ENCODE measurements around the gene QARS1. TPM values are rescaled to one million over a fixed set of nuclear protein-coding genes. Genes with fewer than 3 reads are reported as not detected.

QARS1 gene
- total RNA-seq, 2 experiments from 2014 or later: 234 to 245 TPM

DNA sequence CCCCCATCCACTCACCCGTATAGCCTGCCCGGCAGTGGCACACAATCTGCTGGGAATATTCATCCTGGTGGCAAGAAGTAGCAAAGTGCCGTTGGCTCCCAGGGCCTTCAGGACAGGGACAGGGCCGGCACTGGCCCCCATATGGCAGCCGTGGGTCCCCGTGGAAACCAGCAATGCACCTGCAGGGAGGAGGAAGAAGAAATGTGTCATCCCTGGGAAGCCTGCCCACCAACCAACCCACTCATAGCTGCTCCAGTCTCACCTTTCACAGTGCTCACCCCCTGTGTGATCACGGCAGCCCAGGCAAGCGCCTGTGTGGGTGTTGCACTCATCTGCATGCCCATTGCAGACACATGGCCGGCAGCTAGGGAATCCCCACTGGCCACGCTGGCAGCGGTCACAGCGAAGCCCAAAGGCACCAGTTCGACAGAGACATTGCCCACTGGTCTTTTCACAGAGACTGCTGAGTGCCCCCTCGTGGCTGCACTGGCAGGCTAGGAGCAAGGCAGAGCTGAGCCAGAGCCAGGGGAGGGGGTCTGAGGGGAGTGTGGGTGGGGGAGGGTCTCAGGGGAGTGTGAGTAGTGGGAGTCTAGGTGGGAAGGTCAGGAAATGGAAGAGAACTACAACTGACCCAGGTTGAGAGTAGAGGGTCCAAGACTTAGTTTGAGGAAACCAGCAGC lies 20.6 kb upstream of the QARS1 start:
- Mint-ChIP-seq H3K27ac (no peak overlapping the region), H3K4me1 (peaks cover 7% of the 10 kb centered on the region), H3K4me3 (no peak overlapping the region), H3K9me3 (ENCODE audit: low read depth) (no peaks in the 10 kb centered on the region), H3K27me3 (no peaks in the 10 kb centered on the region), H3K36me3 (no peaks in the 10 kb centered on the region)
- CTCF ChIA-PET: no interaction called here
- ATAC-seq (no peak), DNase-seq (no peak)

DNA sequence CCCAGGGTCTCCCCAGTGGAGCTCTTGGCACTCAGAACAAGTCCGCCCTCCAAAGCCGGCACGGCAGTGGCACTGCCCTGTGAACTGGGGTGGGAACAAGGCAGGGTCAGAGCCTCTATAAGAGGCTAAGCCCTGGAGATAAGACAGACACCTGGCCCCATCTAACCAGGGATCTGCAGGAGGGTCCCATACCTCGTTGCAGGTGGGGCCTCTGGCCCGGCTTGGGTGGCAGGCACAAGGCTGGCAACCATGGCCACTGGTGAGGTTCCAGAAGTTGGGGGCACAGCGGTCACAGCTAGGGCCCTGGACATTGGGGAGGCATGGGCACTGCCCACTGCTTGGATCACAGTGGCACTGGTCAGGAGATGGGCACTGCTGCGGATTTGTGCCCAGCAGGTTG lies 19.6 kb upstream of the QARS1 start:
- H3K4me3 Mint-ChIP-seq: no peak overlapping the region
- ATAC-seq (no peak), DNase-seq (no peak)
- CTCF ChIA-PET: no interaction called here
- H3K9me3 Mint-ChIP-seq (ENCODE audit: low read depth): no peaks in the 10 kb centered on the region
- no peak overlapping the region for H3K27ac Mint-ChIP-seq
- peaks cover 14% of the 10 kb centered on the region for H3K4me1 Mint-ChIP-seq
- no peaks in the 10 kb centered on the region for H3K36me3 Mint-ChIP-seq
- H3K27me3 Mint-ChIP-seq: no peaks in the 10 kb centered on the region

DNA sequence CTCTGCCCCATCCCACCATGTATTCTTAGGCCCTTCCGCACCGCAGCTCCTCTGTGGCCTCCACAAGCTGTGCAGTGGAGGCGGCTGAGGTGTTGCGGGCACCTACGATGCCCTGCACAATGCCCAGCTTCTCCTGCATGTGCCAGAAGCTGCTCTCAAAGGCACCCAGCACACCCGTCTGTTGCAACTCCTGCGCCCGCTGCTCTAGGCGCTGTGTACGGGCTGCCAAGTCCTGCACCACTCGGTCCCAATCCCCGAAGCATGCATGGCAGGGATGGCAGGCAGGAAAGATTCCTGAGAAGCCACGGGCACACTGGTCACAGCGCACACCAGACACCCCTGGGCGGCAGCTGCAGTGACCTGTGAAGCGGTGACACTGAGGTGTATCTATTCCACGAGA lies 19.1 kb upstream of the QARS1 start:
- CTCF ChIA-PET: interaction anchor here (0.8 kb wide), 1 partner anchor 136 kb away, joined by 3 read pairs; no protein-coding TSS in a partner anchor

DNA sequence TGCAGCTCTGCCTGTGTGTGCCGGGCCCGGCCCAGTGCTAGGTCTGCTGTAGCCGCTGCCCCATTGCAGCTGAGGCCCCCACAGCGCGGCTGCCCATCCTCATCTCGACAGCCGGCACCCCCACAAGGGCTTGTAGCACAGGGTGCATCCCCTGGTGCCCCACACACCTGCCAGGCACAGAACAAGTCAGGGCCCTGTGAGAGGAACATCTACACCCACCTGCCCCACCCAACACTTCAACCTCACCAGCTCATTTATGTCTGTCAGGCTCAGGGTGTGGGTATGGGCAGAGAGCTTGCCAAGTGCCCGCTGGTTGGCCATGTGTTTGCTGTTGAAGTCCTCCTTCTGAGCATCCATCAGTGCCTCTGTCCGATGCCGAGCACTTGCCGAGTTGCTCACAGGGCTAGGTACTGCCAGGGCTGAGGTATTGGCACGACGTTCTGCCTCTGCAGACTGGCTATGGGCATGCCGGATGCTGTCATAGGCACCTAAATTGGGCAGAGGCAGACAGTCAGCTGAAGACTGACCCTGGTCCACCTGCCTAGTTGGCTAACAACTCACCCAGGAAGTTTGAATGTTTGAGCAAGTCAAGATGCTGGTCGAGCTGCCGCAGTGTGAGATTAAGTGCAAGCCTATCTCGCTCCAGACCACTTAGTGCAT lies 18.5 kb upstream of the QARS1 start:
- CTCF ChIA-PET: interaction anchor here (0.8 kb wide), 1 partner anchor 135 kb away, joined by 3 read pairs; no protein-coding TSS in a partner anchor
- ATAC-seq (no peak), DNase-seq (no peak)
- no peaks in the 10 kb centered on the region for H3K27me3 Mint-ChIP-seq
- H3K27ac Mint-ChIP-seq: no peak overlapping the region
- no peaks in the 10 kb centered on the region for H3K9me3 Mint-ChIP-seq (ENCODE audit: low read depth)
- H3K4me1 Mint-ChIP-seq: peaks cover 20% of the 10 kb centered on the region
- H3K36me3 Mint-ChIP-seq: peaks cover under 1% of the 10 kb centered on the region
- H3K4me3 Mint-ChIP-seq: no peak overlapping the region

More for the DNA sequence above, 19.1 kb upstream of the QARS1 start:
- Mint-ChIP-seq H3K9me3 (ENCODE audit: low read depth) (no peaks in the 10 kb centered on the region), H3K36me3 (no peaks in the 10 kb centered on the region), H3K27ac (no peak overlapping the region), H3K27me3 (no peaks in the 10 kb centered on the region), H3K4me1 (peaks cover 20% of the 10 kb centered on the region), H3K4me3 (no peak overlapping the region)
- no peak for DNase-seq
- ATAC-seq: no peak

DNA sequence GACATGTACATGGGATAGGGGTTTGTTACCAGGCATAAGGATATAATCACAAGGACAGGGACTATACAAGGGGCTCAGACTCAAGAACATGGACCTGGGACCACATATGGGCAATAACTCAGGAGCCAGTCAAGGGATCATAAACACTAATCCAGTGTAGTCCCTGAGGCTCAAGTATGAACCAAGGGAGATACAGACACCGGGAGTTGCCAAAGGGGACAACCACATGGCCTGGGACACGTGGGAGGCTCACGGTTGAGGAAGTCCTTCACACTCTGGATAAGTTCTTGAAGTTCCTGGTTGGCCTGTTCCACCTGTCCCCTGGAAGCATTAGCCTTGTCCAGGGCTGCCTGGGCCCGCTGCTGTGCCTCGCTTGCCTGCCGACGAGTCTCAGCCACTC lies 17.9 kb upstream of the QARS1 start:
- CTCF ChIA-PET: interaction anchor here (1.1 kb wide), 1 partner anchor 36 kb away, joined by 3 read pairs; no protein-coding TSS in a partner anchor
- ATAC-seq (no peak), DNase-seq (no peak)
- no peak overlapping the region for H3K4me3 Mint-ChIP-seq
- H3K36me3 Mint-ChIP-seq: peaks cover 6% of the 10 kb centered on the region
- no peaks in the 10 kb centered on the region for H3K27me3 Mint-ChIP-seq
- no peaks in the 10 kb centered on the region for H3K9me3 Mint-ChIP-seq (ENCODE audit: low read depth)
- H3K4me1 Mint-ChIP-seq: peaks cover 23% of the 10 kb centered on the region
- no peak overlapping the region for H3K27ac Mint-ChIP-seq

DNA sequence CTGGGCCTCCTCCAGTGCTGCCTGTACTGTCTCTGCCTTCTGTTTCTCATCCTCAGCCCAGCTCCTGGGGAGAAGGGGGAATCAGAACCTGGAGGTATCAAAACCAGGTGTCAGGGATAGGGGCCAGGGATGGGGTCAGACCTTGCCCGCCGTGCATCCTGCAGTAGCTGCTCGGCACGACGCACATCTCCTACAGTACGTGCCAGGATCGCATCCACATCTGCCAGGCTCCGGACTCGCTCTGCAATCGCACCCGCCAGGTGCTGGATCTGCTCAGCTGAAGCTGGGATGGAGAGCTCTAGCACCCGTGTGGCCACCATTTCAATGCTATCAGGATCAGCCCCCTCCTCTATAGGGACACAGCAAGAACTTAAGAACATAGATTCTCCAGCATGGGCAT lies 17.5 kb upstream of the QARS1 start:
- CTCF ChIA-PET: interaction anchor here (1.1 to 1.7 kb wide), 2 partner anchors 31 to 36 kb away, joined by 3 to 4 read pairs; no protein-coding TSS in a partner anchor
- no peak for DNase-seq
- H3K4me3 Mint-ChIP-seq: no peak overlapping the region
- peaks cover 9% of the 10 kb centered on the region for H3K36me3 Mint-ChIP-seq
- ATAC-seq: no peak
- peak overlapping the region; percentile 89 for H3K27ac Mint-ChIP-seq
- H3K4me1 Mint-ChIP-seq: peaks cover 23% of the 10 kb centered on the region
- no peaks in the 10 kb centered on the region for H3K9me3 Mint-ChIP-seq (ENCODE audit: low read depth)
- no peaks in the 10 kb centered on the region for H3K27me3 Mint-ChIP-seq

DNA sequence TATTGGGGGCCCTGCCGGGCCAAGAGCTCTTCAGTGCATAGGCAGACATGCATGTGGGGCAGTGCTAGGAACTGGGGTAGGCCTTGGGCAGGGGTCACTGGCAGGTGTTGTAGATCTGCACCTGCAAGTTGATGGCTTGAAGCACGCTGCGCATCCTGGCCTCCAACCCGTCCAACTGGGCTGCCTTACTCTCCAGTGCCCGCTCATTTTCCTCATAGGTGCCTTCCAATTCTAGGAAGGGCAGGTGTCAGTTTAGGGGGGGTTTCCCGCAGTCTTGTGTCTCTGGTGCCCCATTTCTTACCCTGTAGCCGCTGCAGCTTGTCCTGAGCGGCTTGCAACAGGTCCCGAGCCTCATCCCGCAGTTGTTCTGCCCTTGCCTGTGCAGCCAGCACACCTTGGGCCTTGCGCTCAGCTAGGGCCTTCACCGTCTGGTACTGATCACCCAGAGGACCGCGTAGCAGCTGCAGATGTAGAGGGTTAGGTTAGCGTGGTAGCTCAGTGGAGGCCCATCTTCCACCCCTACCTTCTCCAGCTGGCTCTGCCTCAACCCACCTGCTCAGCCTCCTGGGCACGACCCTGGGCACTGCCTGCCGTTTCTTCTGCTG lies 16.7 kb upstream of the QARS1 start:
- Mint-ChIP-seq H3K27ac (peak overlapping the region; percentile 89), H3K9me3 (ENCODE audit: low read depth) (no peaks in the 10 kb centered on the region), H3K27me3 (no peaks in the 10 kb centered on the region), H3K4me1 (peaks cover 23% of the 10 kb centered on the region), H3K36me3 (peaks cover 13% of the 10 kb centered on the region), H3K4me3 (peak overlapping the region; percentile 91)
- ATAC-seq: no peak
- CTCF ChIA-PET: interaction anchor here (0.6 to 4.5 kb wide), 10 partner anchors 16 to 512 kb away, joined by 3 to 25 read pairs (median 4); partner anchors contain the start of genes QRICH1, UQCRC1 and WDR6
- DNase-seq: no peak

DNA sequence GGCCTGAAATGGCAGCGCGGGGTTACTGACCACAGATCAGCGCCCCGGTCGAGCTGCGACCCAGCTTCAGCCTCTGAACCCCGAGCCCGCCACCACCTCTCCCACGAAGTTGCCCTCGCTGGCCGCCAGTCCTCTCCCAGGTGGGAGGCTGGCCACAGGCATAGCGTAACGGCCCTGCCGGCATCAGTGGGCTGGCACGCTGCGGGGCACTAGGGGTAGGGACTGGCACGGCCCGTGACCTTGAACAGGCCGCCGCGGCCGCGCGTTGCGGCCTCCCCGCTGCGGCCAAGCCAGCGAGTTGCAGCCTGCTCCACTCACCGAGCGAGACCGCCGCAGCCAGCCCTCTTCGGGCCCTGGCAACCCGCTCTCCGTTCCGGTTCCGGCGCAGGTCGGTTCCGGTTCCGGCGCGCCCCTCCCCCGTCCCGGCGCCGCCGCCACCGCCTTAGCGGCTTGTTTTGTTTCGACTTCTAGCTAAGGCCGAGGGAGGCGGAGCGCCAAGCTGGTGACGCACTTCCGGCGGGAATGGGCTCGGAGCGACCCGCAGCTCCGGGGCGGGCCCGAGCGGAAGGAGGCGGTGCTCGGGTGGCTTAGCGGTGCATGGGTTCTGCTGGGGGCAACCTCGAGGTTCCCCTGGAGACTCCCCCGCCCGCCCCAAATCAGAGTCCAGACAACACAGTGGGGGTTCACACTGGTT lies 16.0 kb upstream of the QARS1 start, which contains the start of gene USP19:
USP19 (minus strand) TSS at position 386 of the 694 bp plus-strand sequence. CDS start 1,678 bp downstream, outside the sequence.
- Mint-ChIP-seq H3K36me3 (peaks cover 16% of the 10 kb centered on the region), H3K9me3 (ENCODE audit: low read depth) (no peaks in the 10 kb centered on the region), H3K27ac (peak within 1 kb of the TSS; percentile 89), H3K27me3 (no peaks in the 10 kb centered on the region), H3K4me1 (peaks cover 23% of the 10 kb centered on the region), H3K4me3 (peak within 1 kb of the TSS; percentile 91)
- peak; percentile 95 for DNase-seq
- ATAC-seq: peak; percentile 94
- CTCF ChIA-PET: interaction anchor here (0.6 to 4.5 kb wide), 11 partner anchors 15 to 511 kb away, joined by 3 to 25 read pairs (median 4); partner anchors contain the start of genes QRICH1, UQCRC1, USP4 and WDR6

DNA sequence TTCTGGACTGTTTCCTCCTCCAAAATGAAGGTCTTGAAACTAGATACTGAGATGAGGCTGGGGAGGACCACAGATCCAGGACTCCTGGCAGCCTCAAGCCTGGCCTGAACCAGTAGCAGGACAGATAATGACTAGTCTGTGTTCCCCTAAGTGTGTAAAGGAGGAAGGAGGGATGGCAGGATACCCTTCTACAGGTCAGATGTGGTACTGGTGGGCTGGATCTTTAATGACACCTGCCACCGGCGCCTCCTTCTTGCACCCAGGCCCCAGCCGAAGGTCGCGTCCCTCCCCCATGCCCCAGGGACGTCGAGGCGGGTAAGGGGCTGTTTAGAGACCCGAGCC lies 15.5 kb upstream of the QARS1 start:
- no peak for DNase-seq
- Mint-ChIP-seq H3K27ac (peak overlapping the region; percentile 89), H3K27me3 (no peaks in the 10 kb centered on the region), H3K4me1 (peaks cover 23% of the 10 kb centered on the region), H3K9me3 (ENCODE audit: low read depth) (no peaks in the 10 kb centered on the region), H3K4me3 (peak overlapping the region; percentile 91), H3K36me3 (peaks cover 22% of the 10 kb centered on the region)
- ATAC-seq: peak; percentile 21
- CTCF ChIA-PET: interaction anchor here (0.8 to 4.5 kb wide), 7 partner anchors 15 to 511 kb away, joined by 3 to 25 read pairs (median 5); partner anchors contain the start of genes QRICH1, UQCRC1 and USP4

DNA sequence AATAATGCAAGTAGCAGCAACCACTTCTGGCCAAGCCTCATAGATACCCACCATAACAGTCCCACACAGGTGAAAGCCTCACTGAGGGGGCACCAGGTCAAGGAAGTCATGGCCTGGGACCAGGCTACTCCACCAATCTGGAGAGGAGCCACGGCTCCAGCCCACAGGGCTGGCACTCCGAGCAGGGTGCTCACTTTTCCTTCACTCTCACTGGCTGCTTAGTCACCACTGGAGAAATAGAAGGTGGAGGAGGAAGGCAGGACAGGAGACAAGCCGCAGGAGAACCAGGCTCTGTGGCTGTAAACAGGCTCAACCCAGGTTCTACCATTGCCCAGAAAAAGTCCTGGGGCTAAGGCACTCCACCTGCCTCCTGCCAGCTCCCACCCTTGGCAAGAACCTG lies 14.9 kb upstream of the QARS1 start:
- CTCF ChIA-PET: interaction anchor here (0.5 to 4.5 kb wide), 3 partner anchors 26 to 771 kb away, joined by 3 to 25 read pairs (median 5); partner anchors contain the start of gene QRICH1
- DNase-seq (no peak), ATAC-seq (no peak)
- peak overlapping the region; percentile 91 for H3K4me3 Mint-ChIP-seq
- no peaks in the 10 kb centered on the region for H3K27me3 Mint-ChIP-seq
- H3K4me1 Mint-ChIP-seq: peaks cover 23% of the 10 kb centered on the region
- peak overlapping the region; percentile 89 for H3K27ac Mint-ChIP-seq
- H3K36me3 Mint-ChIP-seq: peaks cover 22% of the 10 kb centered on the region
- no peaks in the 10 kb centered on the region for H3K9me3 Mint-ChIP-seq (ENCODE audit: low read depth)

DNA sequence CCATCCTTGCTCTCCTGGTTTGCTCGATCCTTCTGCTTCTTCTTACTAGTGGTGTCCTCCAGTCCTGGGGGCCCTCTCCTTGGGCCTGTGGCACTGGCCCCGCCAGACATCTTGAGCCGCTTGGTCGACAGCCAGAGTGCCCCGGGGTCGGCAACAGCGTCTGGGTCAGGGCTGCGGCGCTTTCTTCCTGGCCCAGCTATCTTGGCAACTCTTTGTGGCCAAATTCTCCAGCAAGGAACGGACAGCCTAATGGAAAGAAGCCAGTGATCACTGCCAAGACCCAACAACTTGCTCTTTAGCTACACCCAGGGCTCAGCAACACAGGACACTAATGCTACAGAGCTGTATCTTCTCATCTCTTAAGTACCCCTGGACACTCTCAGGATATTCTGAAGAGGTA lies 14.5 kb upstream of the QARS1 start:
- no peaks in the 10 kb centered on the region for H3K27me3 Mint-ChIP-seq
- DNase-seq (no peak), ATAC-seq (no peak)
- no peaks in the 10 kb centered on the region for H3K9me3 Mint-ChIP-seq (ENCODE audit: low read depth)
- CTCF ChIA-PET: interaction anchor here (0.5 to 4.5 kb wide), 3 partner anchors 14 to 771 kb away, joined by 3 to 25 read pairs (median 5); partner anchors contain the start of genes QARS1 and QRICH1
- H3K4me3 Mint-ChIP-seq: peak overlapping the region; percentile 91
- peaks cover 22% of the 10 kb centered on the region for H3K36me3 Mint-ChIP-seq
- peaks cover 23% of the 10 kb centered on the region for H3K4me1 Mint-ChIP-seq
- H3K27ac Mint-ChIP-seq: no peak overlapping the region

DNA sequence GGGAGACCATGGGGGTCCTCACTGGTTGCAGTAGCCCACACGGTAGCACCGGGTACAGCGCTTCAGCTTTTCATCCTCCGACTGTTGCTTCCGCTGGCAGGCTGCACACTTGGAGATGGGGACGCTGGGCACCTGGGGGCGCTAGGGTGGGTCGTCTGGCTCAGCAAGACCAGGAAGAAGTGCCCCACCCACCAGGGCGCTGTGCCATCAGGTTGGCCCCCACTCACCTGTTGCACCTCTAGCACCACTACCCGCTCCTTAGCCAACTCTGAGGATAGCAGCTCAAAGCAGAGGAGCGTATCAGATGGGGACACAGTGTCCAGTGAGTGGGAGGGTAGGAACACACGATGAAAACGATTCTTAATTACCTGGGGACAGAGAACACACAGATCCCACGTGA lies 7.7 kb upstream of the QARS1 start:
- DNase-seq (no peak), ATAC-seq (no peak)
- Mint-ChIP-seq H3K27me3 (no peaks in the 10 kb centered on the region), H3K36me3 (peaks cover 26% of the 10 kb centered on the region), H3K27ac (no peak overlapping the region), H3K4me3 (no peak overlapping the region), H3K9me3 (ENCODE audit: low read depth) (no peaks in the 10 kb centered on the region), H3K4me1 (no peaks in the 10 kb centered on the region)
- CTCF ChIA-PET: no interaction called here

DNA sequence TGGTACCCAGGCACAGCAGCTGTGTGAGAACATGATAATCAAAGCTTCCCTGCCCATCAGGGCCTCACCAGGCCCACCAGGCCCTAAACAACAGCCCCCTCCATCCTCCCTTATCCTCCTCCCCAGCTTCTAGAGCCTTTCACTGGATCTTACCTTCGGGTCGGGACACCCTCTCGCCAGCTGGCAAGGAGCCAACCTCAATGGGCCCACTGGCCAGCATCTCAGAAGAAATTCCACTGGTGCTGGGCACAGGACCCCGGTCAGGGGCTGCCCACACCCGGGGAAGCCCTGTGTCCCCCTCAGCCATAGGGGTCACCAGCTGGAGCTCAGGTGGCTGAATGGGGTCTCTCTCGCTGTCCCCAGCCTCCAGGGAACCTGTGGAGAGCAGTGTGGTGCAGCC lies 6.8 kb upstream of the QARS1 start:
- DNase-seq (no peak), ATAC-seq (no peak)
- no peaks in the 10 kb centered on the region for H3K27me3 Mint-ChIP-seq
- H3K4me3 Mint-ChIP-seq: no peak overlapping the region
- no peaks in the 10 kb centered on the region for H3K4me1 Mint-ChIP-seq
- CTCF ChIA-PET: interaction anchor here (1.3 kb wide), 1 partner anchor 17 kb away, joined by 3 read pairs; the partner anchor contains the start of gene QRICH1
- no peak overlapping the region for H3K27ac Mint-ChIP-seq
- peaks cover 22% of the 10 kb centered on the region for H3K36me3 Mint-ChIP-seq
- no peaks in the 10 kb centered on the region for H3K9me3 Mint-ChIP-seq (ENCODE audit: low read depth)
